Esophagus squamous epithelium (tissue), 4 donors: ENCODE measurements around the gene CNTNAP2.

Experiments used
- CTCF ChIP-seq, 6 experiments: fragments of 450-650 bp in 4 of 6; fragments of 200-600 bp in 2 of 6; sonication (generic) in 2 of 6; IDR thresholded peaks; one replicate each; pipeline ENCODE4 v1.5.1; 2016 to 2019; ENCODE audit warnings: antibody characterized with exemption in 6 of 6, mild to moderate bottlenecking in 4 of 6, moderate library complexity in 4 of 6
- POLR2A ChIP-seq, 4 donors: fragments of 450-650 bp; IDR thresholded peaks; one replicate each; pipeline ENCODE4 v1.6.1; 2017; ENCODE audit warnings: antibody characterized with exemption in 4 of 4, mild to moderate bottlenecking in 4 of 4, moderate library complexity in 3 of 4

DNA sequence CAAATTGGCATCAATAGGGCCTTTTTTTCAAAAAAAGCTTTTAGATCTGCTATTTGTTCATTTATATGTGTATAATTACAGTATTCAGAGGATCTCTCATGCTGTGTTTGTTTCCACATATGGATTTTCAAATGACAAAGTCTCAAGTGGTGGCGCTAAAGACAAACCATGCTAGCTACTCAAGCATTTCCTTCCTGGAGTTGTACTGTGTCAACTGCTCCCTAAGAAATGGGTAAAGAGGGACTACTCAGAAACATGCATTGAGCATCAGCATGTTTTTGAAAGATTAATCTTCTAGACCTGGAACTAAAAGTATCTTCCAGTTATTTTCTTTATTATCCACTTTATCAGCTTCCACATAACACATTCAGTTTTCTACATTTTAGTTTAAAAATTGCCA, 12.7 kb downstream of the CNTNAP2 start:
- TF ChIP-seq POLR2A (IDR thresholded peaks at IDR 0.05) (no peak), CTCF (IDR thresholded peaks at IDR 0.05) (no peak)
